ENCODE results near the gene LRPPRC. TPM values are rescaled to one million over a fixed set of nuclear protein-coding genes. Genes with fewer than 3 reads are reported as not detected.

The LRPPRC gene
- total and polyA plus RNA-seq, 4 experiments from 2014 or later, result 41.0 to 65.3 (median 52.7) TPM

DNA sequence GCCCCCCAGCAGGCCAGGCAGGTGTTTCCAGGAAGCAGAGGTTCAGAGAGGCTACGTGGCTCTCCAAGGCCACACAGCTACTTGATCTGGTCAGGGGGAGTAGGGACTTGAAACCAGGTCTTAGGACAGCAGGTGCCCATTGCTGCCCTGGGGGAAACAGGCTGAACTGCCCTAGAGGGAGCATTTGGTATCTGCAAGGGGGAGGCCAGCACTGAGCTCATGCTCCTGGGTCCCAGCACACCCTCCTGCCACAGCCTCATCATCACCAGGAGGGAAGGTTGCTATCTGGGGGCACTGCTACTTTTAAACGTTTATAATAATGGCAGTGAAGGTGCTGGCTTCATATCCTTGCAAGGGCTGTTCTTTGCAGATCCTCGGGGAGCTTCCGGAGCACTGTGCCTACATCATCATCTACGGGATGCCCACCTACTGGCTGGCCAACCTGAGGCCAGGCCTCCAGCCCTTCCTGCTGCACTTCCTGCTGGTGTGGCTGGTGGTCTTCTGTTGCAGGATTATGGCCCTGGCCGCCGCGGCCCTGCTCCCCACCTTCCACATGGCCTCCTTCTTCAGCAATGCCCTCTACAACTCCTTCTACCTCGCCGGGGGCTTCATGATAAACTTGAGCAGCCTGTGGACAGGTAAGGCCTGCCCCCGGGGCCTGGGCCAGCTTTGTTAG is 120.9 kb downstream of the LRPPRC start:
- Histone ChIP-seq H3K27ac (ENCODE audit: low read depth, low read length) (no peak overlapping the region), H3K27me3 (ENCODE audit: insufficient read depth, low read length) (no peaks in the 10 kb centered on the region), H3K36me3 (ENCODE audit: insufficient read depth, low read length) (no peaks in the 10 kb centered on the region), H3K9me3 (ENCODE audit: control insufficient read depth in 1 of 2, low read length in 2 of 2) (no peaks in the 10 kb centered on the region), H3K4me3 (ENCODE audit: low read length in 2 of 2) (no peak overlapping the region), H3K4me1 (ENCODE audit: insufficient read depth, low read length) (no peaks in the 10 kb centered on the region)
- no peaks in the 10 kb centered on the region for H3K36me3 Mint-ChIP-seq
- H3K9me3 Mint-ChIP-seq, result no peaks in the 10 kb centered on the region
- H3K4me1 Mint-ChIP-seq, result peaks cover 3 to 6% (median 4%) of the 10 kb centered on the region in 4 donors
- ChIA-PET POLR2A (ENCODE audit: partially characterized antibody) (no interaction called here), CTCF (ENCODE audit: partially characterized antibody) (no interaction called here)
- no peak for DNase-seq
- no peak overlapping the region for H3K27ac Mint-ChIP-seq
- H3K4me3 Mint-ChIP-seq, result no peak overlapping the region
- peaks cover 6 to 34% of the 10 kb centered on the region in 2 donors for H3K27me3 Mint-ChIP-seq
- intact Hi-C loops (cut with micrococcal nuclease), result no loop called here

DNA sequence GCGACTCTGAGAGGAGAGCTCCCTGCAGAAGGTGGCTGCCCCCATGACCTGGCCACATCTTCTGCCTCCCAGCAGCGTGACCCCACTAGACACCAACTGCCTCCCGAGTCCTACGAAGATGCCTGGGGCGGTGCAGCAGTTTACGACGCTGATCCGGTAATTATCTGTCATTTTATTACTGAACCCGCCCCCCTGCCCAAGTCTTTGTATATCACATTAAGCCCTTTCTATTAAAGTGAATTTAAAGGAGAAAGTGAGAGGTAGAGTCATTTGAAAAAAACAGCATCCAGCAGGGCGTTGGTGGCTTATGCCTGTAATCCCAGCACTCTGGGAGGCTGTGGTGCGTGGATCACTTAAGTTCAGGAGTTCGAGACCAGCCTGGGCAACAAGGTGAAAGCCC is 123.6 kb downstream of the LRPPRC start:
- no peaks in the 10 kb centered on the region for H3K9me3 Mint-ChIP-seq
- H3K27me3 ChIP-seq (ENCODE audit: insufficient read depth, low read length), result no peaks in the 10 kb centered on the region
- POLR2A ChIA-PET (ENCODE audit: partially characterized antibody), result no interaction called here
- H3K27me3 Mint-ChIP-seq, result peaks cover 7 to 39% of the 10 kb centered on the region in 2 donors
- H3K4me1 Mint-ChIP-seq, result no peaks in the 10 kb centered on the region
- H3K4me3 Mint-ChIP-seq, result no peak overlapping the region
- H3K4me1 ChIP-seq (ENCODE audit: insufficient read depth, low read length), result no peaks in the 10 kb centered on the region
- intact Hi-C loops (cut with micrococcal nuclease), result no loop called here
- H3K27ac ChIP-seq (ENCODE audit: low read depth, low read length), result no peak overlapping the region
- H3K9me3 ChIP-seq (ENCODE audit: control insufficient read depth in 1 of 2, low read length in 2 of 2), result no peaks in the 10 kb centered on the region
- CTCF ChIA-PET (ENCODE audit: partially characterized antibody), result no interaction called here
- no peak overlapping the region for H3K4me3 ChIP-seq (ENCODE audit: low read length in 2 of 2)
- H3K27ac Mint-ChIP-seq, result no peak overlapping the region
- no peak for DNase-seq
- H3K36me3 ChIP-seq (ENCODE audit: insufficient read depth, low read length), result no peaks in the 10 kb centered on the region
- no peaks in the 10 kb centered on the region for H3K36me3 Mint-ChIP-seq

DNA sequence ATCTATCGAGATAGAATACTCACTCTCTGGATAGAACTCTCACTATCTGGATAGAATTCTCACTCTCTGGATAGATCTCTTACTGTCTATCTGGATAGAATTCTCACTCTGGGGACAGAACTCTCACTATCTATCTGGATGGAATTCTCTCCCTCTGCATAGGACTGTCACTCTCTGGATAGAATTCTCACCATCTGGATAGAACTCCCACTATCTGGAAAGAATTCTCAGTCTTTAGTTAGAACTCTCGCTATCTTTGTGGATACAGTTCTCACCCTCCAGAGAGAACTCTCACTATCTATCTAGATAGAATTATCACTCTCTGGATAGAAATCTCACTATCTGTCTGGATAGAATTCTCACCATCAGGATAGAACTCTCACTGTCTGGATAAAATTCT is 140.5 kb downstream of the LRPPRC start:
- ChIA-PET CTCF (ENCODE audit: partially characterized antibody) (no interaction called here), POLR2A (ENCODE audit: partially characterized antibody) (no interaction called here)
- peaks cover 25 to 32% of the 10 kb centered on the region in 2 donors for H3K27me3 Mint-ChIP-seq

DNA sequence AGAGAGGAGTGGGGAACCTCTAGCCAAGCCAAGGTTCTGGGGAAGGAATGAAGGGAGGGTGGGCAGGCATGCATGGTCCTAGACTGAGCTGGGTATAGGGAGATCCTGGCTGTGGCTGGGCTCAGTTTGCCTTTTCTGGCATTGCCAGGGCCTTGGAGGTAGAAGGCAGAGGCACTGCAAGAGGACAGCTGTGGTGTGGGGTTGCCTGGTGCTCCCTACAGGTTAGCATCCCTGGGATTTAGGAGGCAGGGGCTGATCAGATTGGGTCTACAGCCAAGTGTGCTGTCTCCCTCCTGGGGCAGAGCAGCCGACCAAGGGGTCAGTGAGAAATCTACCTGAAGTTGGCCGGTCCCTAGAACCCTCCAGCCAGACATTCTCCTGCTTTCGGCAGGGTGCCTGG is 141.1 kb downstream of the LRPPRC start:
- ChIA-PET CTCF (ENCODE audit: partially characterized antibody) (no interaction called here), POLR2A (ENCODE audit: partially characterized antibody) (no interaction called here)
- no peak overlapping the region for H3K27ac ChIP-seq (ENCODE audit: low read depth, low read length)
- Mint-ChIP-seq H3K27me3 (peaks cover 25 to 30% of the 10 kb centered on the region in 2 donors), H3K27ac (no peak overlapping the region), H3K4me3 (no peak overlapping the region), H3K9me3 (no peaks in the 10 kb centered on the region), H3K36me3 (no peaks in the 10 kb centered on the region), H3K4me1 (no peaks in the 10 kb centered on the region)
- no peaks in the 10 kb centered on the region for H3K36me3 ChIP-seq (ENCODE audit: insufficient read depth, low read length)
- DNase-seq, result no peak
- no peaks in the 10 kb centered on the region for H3K9me3 ChIP-seq (ENCODE audit: control insufficient read depth in 1 of 2, low read length in 2 of 2)
- no peaks in the 10 kb centered on the region for H3K4me1 ChIP-seq (ENCODE audit: insufficient read depth, low read length)
- intact Hi-C loops (cut with micrococcal nuclease), result no loop called here
- no peak overlapping the region for H3K4me3 ChIP-seq (ENCODE audit: low read length in 2 of 2)
- no peaks in the 10 kb centered on the region for H3K27me3 ChIP-seq (ENCODE audit: insufficient read depth, low read length)

More for the DNA sequence above, 140.5 kb downstream of the LRPPRC start:
- no peaks in the 10 kb centered on the region for H3K36me3 Mint-ChIP-seq
- H3K27ac ChIP-seq (ENCODE audit: low read depth, low read length), result no peak overlapping the region
- intact Hi-C loops (cut with micrococcal nuclease), result no loop called here
- no peaks in the 10 kb centered on the region for H3K9me3 ChIP-seq (ENCODE audit: control insufficient read depth in 1 of 2, low read length in 2 of 2)
- no peak overlapping the region for H3K27ac Mint-ChIP-seq
- H3K9me3 Mint-ChIP-seq, result no peaks in the 10 kb centered on the region
- H3K36me3 ChIP-seq (ENCODE audit: insufficient read depth, low read length), result no peaks in the 10 kb centered on the region
- DNase-seq, result no peak
- H3K4me1 Mint-ChIP-seq, result no peaks in the 10 kb centered on the region
- no peaks in the 10 kb centered on the region for H3K4me1 ChIP-seq (ENCODE audit: insufficient read depth, low read length)
- no peak overlapping the region for H3K4me3 ChIP-seq (ENCODE audit: low read length in 2 of 2)
- no peak overlapping the region for H3K4me3 Mint-ChIP-seq
- H3K27me3 ChIP-seq (ENCODE audit: insufficient read depth, low read length), result no peaks in the 10 kb centered on the region

DNA sequence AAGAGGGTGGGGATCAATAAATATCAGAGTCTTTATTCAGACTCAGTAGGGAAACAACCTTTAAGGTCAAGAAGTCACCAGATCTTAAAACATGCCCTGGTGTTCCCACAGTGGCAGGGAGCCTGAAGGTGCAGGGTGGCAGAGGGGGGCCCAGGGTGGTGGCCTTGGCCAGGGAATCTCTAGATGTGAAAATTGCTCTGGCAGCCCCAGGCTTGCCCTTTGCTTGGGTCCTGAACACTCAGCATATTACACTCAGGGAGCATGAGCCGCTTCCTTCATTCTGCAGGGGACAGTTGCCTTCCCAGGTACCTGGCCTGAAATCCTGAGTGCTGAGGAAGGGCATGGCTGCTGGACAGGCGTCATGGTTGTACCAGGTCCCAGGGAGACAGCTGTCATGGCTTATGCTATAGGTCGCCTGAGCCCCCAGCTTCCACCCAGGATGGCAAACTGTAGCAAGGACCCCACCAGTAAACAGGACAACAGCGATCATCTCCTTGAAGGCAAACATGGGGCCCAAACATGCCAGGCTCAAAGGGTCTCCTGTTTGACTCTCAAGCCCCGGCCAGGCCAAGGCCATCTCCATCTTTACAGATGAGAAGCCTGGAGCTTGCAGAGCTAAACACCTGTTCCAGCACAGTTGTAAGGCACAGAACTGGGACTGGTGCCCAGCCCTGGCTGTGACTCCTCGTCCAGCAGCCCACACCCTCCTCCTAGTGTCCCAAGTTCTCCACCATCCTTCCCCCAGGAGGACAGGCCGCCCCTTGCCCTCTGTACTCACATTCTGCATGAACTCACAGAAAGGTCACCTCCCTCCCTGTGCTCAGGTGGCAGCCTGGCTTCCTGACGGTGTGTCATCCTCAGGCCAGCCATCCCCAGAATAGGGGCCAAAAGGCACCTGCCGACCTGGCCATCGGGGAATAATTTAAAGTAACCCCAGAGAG is 142.4 kb downstream of the LRPPRC start:
- peaks cover 24 to 27% of the 10 kb centered on the region in 2 donors for H3K27me3 Mint-ChIP-seq
- no peaks in the 10 kb centered on the region for H3K4me1 Mint-ChIP-seq
- no peaks in the 10 kb centered on the region for H3K36me3 Mint-ChIP-seq
- H3K27ac Mint-ChIP-seq, result no peak overlapping the region
- no peak overlapping the region for H3K27ac ChIP-seq (ENCODE audit: low read depth, low read length)
- POLR2A ChIA-PET (ENCODE audit: partially characterized antibody), result no interaction called here
- no peaks in the 10 kb centered on the region for H3K36me3 ChIP-seq (ENCODE audit: insufficient read depth, low read length)
- CTCF ChIA-PET (ENCODE audit: partially characterized antibody), result no interaction called here
- H3K9me3 Mint-ChIP-seq, result peaks cover 0 to 4% (median 0%) of the 10 kb centered on the region in 8 donors
- H3K4me1 ChIP-seq (ENCODE audit: insufficient read depth, low read length), result no peaks in the 10 kb centered on the region
- no peak overlapping the region for H3K4me3 Mint-ChIP-seq
- H3K9me3 ChIP-seq (ENCODE audit: control insufficient read depth in 1 of 2, low read length in 2 of 2), result no peaks in the 10 kb centered on the region
- no peak for DNase-seq
- no peaks in the 10 kb centered on the region for H3K27me3 ChIP-seq (ENCODE audit: insufficient read depth, low read length)
- intact Hi-C loops (cut with micrococcal nuclease), result no loop called here
- no peak overlapping the region for H3K4me3 ChIP-seq (ENCODE audit: low read length in 2 of 2)

DNA sequence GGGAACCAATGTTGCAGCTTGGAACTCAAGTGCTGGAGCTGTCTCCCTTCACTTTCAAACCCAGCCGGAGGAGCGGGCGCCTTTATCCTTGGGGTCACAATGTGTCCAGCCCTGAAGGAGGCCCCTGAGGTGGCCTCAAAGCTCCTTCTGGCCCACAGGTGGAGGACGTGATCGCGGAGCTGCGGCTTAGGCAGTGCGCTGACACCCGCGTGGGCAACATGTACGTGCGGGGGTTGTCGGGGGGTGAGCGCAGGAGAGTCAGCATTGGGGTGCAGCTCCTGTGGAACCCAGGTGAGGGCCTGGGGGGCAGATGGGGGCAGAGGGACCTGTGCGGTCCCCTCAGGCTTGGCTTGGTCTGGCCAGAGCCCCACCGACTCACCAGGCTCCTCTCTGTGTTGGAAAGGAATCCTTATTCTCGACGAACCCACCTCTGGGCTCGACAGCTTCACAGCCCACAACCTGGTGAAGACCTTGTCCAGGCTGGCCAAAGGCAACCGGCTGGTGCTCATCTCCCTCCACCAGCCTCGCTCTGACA is 143.5 kb downstream of the LRPPRC start:
- H3K27ac Mint-ChIP-seq, result no peak overlapping the region
- peaks cover 0 to 4% (median 0%) of the 10 kb centered on the region in 8 donors for H3K9me3 Mint-ChIP-seq
- peaks cover 20 to 27% of the 10 kb centered on the region in 2 donors for H3K27me3 Mint-ChIP-seq
- H3K4me3 Mint-ChIP-seq, result no peak overlapping the region
- no peaks in the 10 kb centered on the region for H3K36me3 Mint-ChIP-seq
- intact Hi-C loops (cut with micrococcal nuclease), result no loop called here
- no peaks in the 10 kb centered on the region for H3K27me3 ChIP-seq (ENCODE audit: insufficient read depth, low read length)
- H3K4me1 Mint-ChIP-seq, result no peaks in the 10 kb centered on the region
- no peaks in the 10 kb centered on the region for H3K9me3 ChIP-seq (ENCODE audit: control insufficient read depth in 1 of 2, low read length in 2 of 2)
- no peaks in the 10 kb centered on the region for H3K4me1 ChIP-seq (ENCODE audit: insufficient read depth, low read length)
- H3K36me3 ChIP-seq (ENCODE audit: insufficient read depth, low read length), result no peaks in the 10 kb centered on the region
- no peak for DNase-seq
- H3K27ac ChIP-seq (ENCODE audit: low read depth, low read length), result no peak overlapping the region
- ChIA-PET CTCF (ENCODE audit: partially characterized antibody) (no interaction called here), POLR2A (ENCODE audit: partially characterized antibody) (no interaction called here)
- no peak overlapping the region for H3K4me3 ChIP-seq (ENCODE audit: low read length in 2 of 2)

All from CD4-positive, alpha-beta memory T cell (primary cell).